ENCODE data around the gene CCNYL1. TPM values are rescaled to one million over a fixed set of nuclear protein-coding genes. Genes with fewer than 3 reads are reported as not detected.

The CCNYL1 gene
- total RNA-seq, 2 experiments from 2014 or later = 8.7 to 11.1 TPM

GRCh38 chr2:207766697-207767460 lies 55.4 kb downstream of the CCNYL1 start:
- TF ChIP-seq CTCF (IDR thresholded peaks at IDR 0.05) = no peak
- ChIA-PET CTCF (interaction anchor here (1.4 kb wide), 1 partner anchor 141 kb away, joined by 3 read pairs; no protein-coding TSS in a partner anchor), POLR2A (interaction anchor here (0.9 to 1.0 kb wide), 2 partner anchors 55 kb away, joined by 3 read pairs; partner anchors contain the start of gene CCNYL1)
- no peaks in the 10 kb centered on the region for H3K9me3 Mint-ChIP-seq
- Histone ChIP-seq H3K27me3 (ENCODE audit: control insufficient read depth in 1 of 2, insufficient read depth in 2 of 2, low read length in 2 of 2) (peaks cover 15 to 37% of the 10 kb centered on the region in 2 experiments), H3K4me1 (ENCODE audit: insufficient read depth, low read length) (peaks cover 40% of the 10 kb centered on the region), H3K9me3 (ENCODE audit: control insufficient read depth in 1 of 2, insufficient read depth in 1 of 2, low read length in 2 of 2) (peaks cover 0 to 11% of the 10 kb centered on the region in 2 experiments), H3K27ac (ENCODE audit: low read depth in 1 of 2, low read length in 2 of 2) (no peak overlapping the region), H3K4me3 (ENCODE audit: low read length) (peak overlapping the region; percentile 19), H3K36me3 (ENCODE audit: insufficient read depth, low read length) (no peaks in the 10 kb centered on the region)
- H3K36me3 Mint-ChIP-seq (ENCODE audit: low read depth) = peaks cover 10% of the 10 kb centered on the region
- H3K27me3 Mint-ChIP-seq = peaks cover 69% of the 10 kb centered on the region
- DNase-seq (peak in 2 of 14 experiments; percentile 20 to 36), ATAC-seq (ENCODE audit: poor library complexity) (no peak)
- H3K4me3 Mint-ChIP-seq = peak overlapping the region; percentile 90
- H3K4me1 Mint-ChIP-seq (ENCODE audit: low read depth) = peaks cover 34% of the 10 kb centered on the region
- H3K27ac Mint-ChIP-seq = no peak overlapping the region
- intact Hi-C loops (cut with DNase I, micrococcal nuclease) = loop anchor here in 1 of 2 experiments (2.0 to 5.0 kb wide), 2 partner anchors 55 to 140 kb away; partner anchors contain the start of gene CCNYL1

GRCh38 chr2:207767461-207768167 lies 56.2 kb downstream of the CCNYL1 start:
- peaks cover 40% of the 10 kb centered on the region for H3K4me1 ChIP-seq (ENCODE audit: insufficient read depth, low read length)
- intact Hi-C loops (cut with DNase I, micrococcal nuclease) = loop anchor here in 1 of 2 experiments (2.0 to 5.0 kb wide), 2 partner anchors 55 to 141 kb away; partner anchors contain the start of gene CCNYL1
- ATAC-seq (ENCODE audit: poor library complexity) = no peak
- H3K36me3 Mint-ChIP-seq (ENCODE audit: low read depth) = peaks cover 10% of the 10 kb centered on the region
- peaks cover 34% of the 10 kb centered on the region for H3K4me1 Mint-ChIP-seq (ENCODE audit: low read depth)
- peak overlapping the region; percentile 90 for H3K4me3 Mint-ChIP-seq
- CTCF ChIA-PET = interaction anchor here (1.4 kb wide), 1 partner anchor 142 kb away, joined by 3 read pairs; no protein-coding TSS in a partner anchor
- no peaks in the 10 kb centered on the region for H3K36me3 ChIP-seq (ENCODE audit: insufficient read depth, low read length)
- POLR2A ChIA-PET = interaction anchor here (1.0 kb wide), 1 partner anchor 56 kb away, joined by 3 read pairs; the partner anchor contains the start of gene CCNYL1
- H3K27me3 Mint-ChIP-seq = peaks cover 64% of the 10 kb centered on the region
- no peak overlapping the region for H3K27ac ChIP-seq (ENCODE audit: low read depth in 1 of 2, low read length in 2 of 2)
- peaks cover 15 to 37% of the 10 kb centered on the region in 2 experiments for H3K27me3 ChIP-seq (ENCODE audit: control insufficient read depth in 1 of 2, insufficient read depth in 2 of 2, low read length in 2 of 2)
- H3K9me3 ChIP-seq (ENCODE audit: control insufficient read depth in 1 of 2, insufficient read depth in 1 of 2, low read length in 2 of 2) = peaks cover 0 to 11% of the 10 kb centered on the region in 2 experiments
- H3K9me3 Mint-ChIP-seq = no peaks in the 10 kb centered on the region
- no peak overlapping the region for H3K27ac Mint-ChIP-seq
- TF ChIP-seq CTCF (IDR thresholded peaks at IDR 0.05) = no peak
- DNase-seq = peak in 3 of 14 experiments; percentile 14 to 34 (median 24)
- H3K4me3 ChIP-seq (ENCODE audit: low read length) = peak overlapping the region; percentile 19

GRCh38 chr2:207768168-207768865 lies 56.9 kb downstream of the CCNYL1 start:
- Mint-ChIP-seq H3K27me3 (peaks cover 57% of the 10 kb centered on the region), H3K9me3 (no peaks in the 10 kb centered on the region), H3K4me3 (peak overlapping the region; percentile 91), H3K36me3 (ENCODE audit: low read depth) (peaks cover 10% of the 10 kb centered on the region), H3K4me1 (ENCODE audit: low read depth) (peaks cover 34% of the 10 kb centered on the region), H3K27ac (no peak overlapping the region)
- no peaks in the 10 kb centered on the region for H3K36me3 ChIP-seq (ENCODE audit: insufficient read depth, low read length)
- peaks cover 15 to 36% of the 10 kb centered on the region in 2 experiments for H3K27me3 ChIP-seq (ENCODE audit: control insufficient read depth in 1 of 2, insufficient read depth in 2 of 2, low read length in 2 of 2)
- H3K27ac ChIP-seq (ENCODE audit: low read depth in 1 of 2, low read length in 2 of 2) = no peak overlapping the region
- no peak for ATAC-seq (ENCODE audit: poor library complexity)
- ChIA-PET CTCF (interaction anchor here (1.4 kb wide), 1 partner anchor 143 kb away, joined by 3 read pairs; no protein-coding TSS in a partner anchor), POLR2A (interaction anchor here (0.6 to 2.2 kb wide), 2 partner anchors 57 to 239 kb away, joined by 3 to 7 read pairs; partner anchors contain the start of genes CCNYL1 and CREB1)
- peak in 7 of 14 experiments; percentile 6 to 63 (median 25) for DNase-seq
- intact Hi-C loops (cut with DNase I, micrococcal nuclease) = loop anchor here in 1 of 2 experiments (5.0 kb wide), 1 partner anchor 56 kb away; the partner anchor contains the start of gene CCNYL1
- no peak for TF ChIP-seq CTCF (IDR thresholded peaks at IDR 0.05)
- peaks cover 40% of the 10 kb centered on the region for H3K4me1 ChIP-seq (ENCODE audit: insufficient read depth, low read length)
- H3K4me3 ChIP-seq (ENCODE audit: low read length) = peak overlapping the region; percentile 73
- H3K9me3 ChIP-seq (ENCODE audit: control insufficient read depth in 1 of 2, insufficient read depth in 1 of 2, low read length in 2 of 2) = peaks cover 0 to 11% of the 10 kb centered on the region in 2 experiments
